HEK293 (cell line): ENCODE results near the gene IGBP1.
A peak's percentile ranks its signal among the peaks of the same experiment; 100 is the strongest.

Experiments
- CTCF ChIA-PET: fragments of 350-600 bp; formaldehyde crosslinking; extraction: SDS; loops from one replicate; lab custom pipeline; 2021; ENCODE audit warnings: antibody characterized with exemption; lab: Yijun Ruan, JAX
- POLR2A ChIA-PET: fragments of 300-600 bp; formaldehyde crosslinking; extraction: SDS; loops from one replicate; lab custom pipeline; 2020; ENCODE audit warnings: antibody characterized with exemption, inconsistent platforms; lab: Yijun Ruan, JAX
- H3K27ac ChIP-seq: fragments of 200-500 bp; sonication (Bioruptor generic); 2 replicates; pipeline ENCODE4 v1.5.1; 2014; ENCODE audit warnings: low read depth, low read length, control low read depth, inconsistent platforms; ENCODE audit errors: extremely low read depth
- H3K36me3 ChIP-seq, 2 experiments: fragments of 200-500 bp in 1 of 2; sonication (Bioruptor generic) in 1 of 2; 1 replicate in 1 of 2; 2 replicates in 1 of 2; pipeline ENCODE4 v1.5.1; 2014 to 2017; ENCODE audit warnings: inconsistent platforms in 2 of 2, low read length in 2 of 2; ENCODE audit not compliant: control insufficient read depth in 2 of 2, insufficient read depth in 1 of 2
- H3K4me1 ChIP-seq: fragments of 200-500 bp; sonication (Bioruptor generic); 2 replicates; pipeline ENCODE4 v1.5.1; 2014; ENCODE audit warnings: mild to moderate bottlenecking, low read length, inconsistent platforms; ENCODE audit not compliant: control insufficient read depth, insufficient read depth
- H3K4me3 ChIP-seq: 2 replicates; pipeline ENCODE4 v1.5.1; 2011; ENCODE audit warnings: low read depth, mild to moderate bottlenecking, control low read depth, low read length, moderate library complexity
- H3K9me3 ChIP-seq: fragments of 200-500 bp; sonication (Bioruptor generic); 2 replicates; pipeline ENCODE4 v1.5.1; 2014; ENCODE audit warnings: low read depth, low read length, inconsistent platforms; ENCODE audit not compliant: control insufficient read depth, insufficient read depth
- TCF7L2 ChIP-seq: IDR thresholded peaks from 2 replicates; pipeline ENCODE4 v1.6.1; 2011; ENCODE audit warnings: low read depth, mild to moderate bottlenecking, inconsistent platforms, low read length, moderate library complexity, borderline replicate concordance
- YY2 ChIP-seq: fragments of 450-650 bp; formaldehyde crosslinking; IDR thresholded peaks from 2 replicates; pipeline ENCODE4 v1.5.1; 2016; ENCODE audit warnings: missing biosample characterization, missing genetic modification characterization
- ZBTB11 ChIP-seq: fragments of 450-650 bp; formaldehyde crosslinking; conservative IDR thresholded peaks from 2 replicates; pipeline ENCODE4 v1.5.1; 2016; ENCODE audit warnings: low read depth, missing biosample characterization, missing genetic modification characterization
- ZBTB20 ChIP-seq: fragments of 450-650 bp; formaldehyde crosslinking; IDR thresholded peaks from 2 replicates; pipeline ENCODE4 v1.5.1; 2016; ENCODE audit warnings: missing biosample characterization, missing genetic modification characterization
- ZBTB8A ChIP-seq: fragments of 450-650 bp; formaldehyde crosslinking; IDR thresholded peaks from 2 replicates; pipeline ENCODE4 v1.5.1; 2016; ENCODE audit warnings: missing biosample characterization, missing genetic modification characterization
- ZEB2 ChIP-seq: fragments of 450-650 bp; formaldehyde crosslinking; IDR thresholded peaks from 2 replicates; pipeline ENCODE4 v1.5.1; 2016; ENCODE audit warnings: missing biosample characterization, missing genetic modification characterization
- ZFP3 ChIP-seq: fragments of 450-650 bp; formaldehyde crosslinking; IDR thresholded peaks from 2 replicates; pipeline ENCODE4 v1.5.1; 2016; ENCODE audit warnings: low read depth, missing biosample characterization, missing genetic modification characterization
- ZNF133 ChIP-seq: fragments of 450-650 bp; formaldehyde crosslinking; IDR thresholded peaks from 2 replicates; pipeline ENCODE4 v1.5.1; 2016; ENCODE audit warnings: missing biosample characterization, missing genetic modification characterization
- ZNF2 ChIP-seq: fragments of 450-650 bp; formaldehyde crosslinking; IDR thresholded peaks from 2 replicates; pipeline ENCODE4 v1.5.1; 2016; ENCODE audit warnings: missing biosample characterization, missing genetic modification characterization
- ZNF211 ChIP-seq: fragments of 450-650 bp; formaldehyde crosslinking; IDR thresholded peaks from 2 replicates; pipeline ENCODE4 v1.5.1; 2016; ENCODE audit warnings: low read depth, missing biosample characterization, missing genetic modification characterization
- ZNF280D ChIP-seq: fragments of 450-650 bp; formaldehyde crosslinking; IDR thresholded peaks from 2 replicates; pipeline ENCODE4 v1.5.1; 2016; ENCODE audit warnings: missing biosample characterization, missing genetic modification characterization
- ZNF311 ChIP-seq: fragments of 450-650 bp; formaldehyde crosslinking; IDR thresholded peaks from 2 replicates; pipeline ENCODE4 v1.5.1; 2017; ENCODE audit warnings: missing biosample characterization, missing genetic modification characterization, borderline replicate concordance
- ZNF335 ChIP-seq: fragments of 450-650 bp; formaldehyde crosslinking; conservative IDR thresholded peaks from 2 replicates; pipeline ENCODE4 v1.5.1; 2016; ENCODE audit warnings: missing biosample characterization, missing genetic modification characterization
- ZNF394 ChIP-seq: fragments of 450-650 bp; formaldehyde crosslinking; IDR thresholded peaks from 2 replicates; pipeline ENCODE4 v1.5.1; 2016; ENCODE audit warnings: missing biosample characterization, missing genetic modification characterization, mild to moderate bottlenecking, moderate library complexity, borderline replicate concordance
- ZNF621 ChIP-seq: fragments of 450-650 bp; formaldehyde crosslinking; IDR thresholded peaks from 2 replicates; pipeline ENCODE4 v1.5.1; 2017; ENCODE audit warnings: missing biosample characterization, missing genetic modification characterization
- ZNF660 ChIP-seq: fragments of 450-650 bp; IDR thresholded peaks from 2 replicates; pipeline ENCODE4 v1.5.1; 2018; ENCODE audit warnings: missing biosample characterization, mild to moderate bottlenecking, missing genetic modification characterization
- ZNF747 ChIP-seq: fragments of 450-650 bp; formaldehyde crosslinking; IDR thresholded peaks from 2 replicates; pipeline ENCODE4 v1.5.1; 2016; ENCODE audit warnings: missing biosample characterization, missing genetic modification characterization
- ZNF785 ChIP-seq: fragments of 450-650 bp; formaldehyde crosslinking; IDR thresholded peaks from 2 replicates; pipeline ENCODE4 v1.5.1; 2016; ENCODE audit warnings: missing biosample characterization, missing genetic modification characterization
- TF ChIP-seq, protein P1 (sequence below): fragments of 450-650 bp; formaldehyde crosslinking; IDR thresholded peaks from 2 replicates; pipeline ENCODE4 v1.5.1; 2016; ENCODE audit warnings: missing biosample characterization, missing genetic modification characterization

IGBP1 gene

DNA sequence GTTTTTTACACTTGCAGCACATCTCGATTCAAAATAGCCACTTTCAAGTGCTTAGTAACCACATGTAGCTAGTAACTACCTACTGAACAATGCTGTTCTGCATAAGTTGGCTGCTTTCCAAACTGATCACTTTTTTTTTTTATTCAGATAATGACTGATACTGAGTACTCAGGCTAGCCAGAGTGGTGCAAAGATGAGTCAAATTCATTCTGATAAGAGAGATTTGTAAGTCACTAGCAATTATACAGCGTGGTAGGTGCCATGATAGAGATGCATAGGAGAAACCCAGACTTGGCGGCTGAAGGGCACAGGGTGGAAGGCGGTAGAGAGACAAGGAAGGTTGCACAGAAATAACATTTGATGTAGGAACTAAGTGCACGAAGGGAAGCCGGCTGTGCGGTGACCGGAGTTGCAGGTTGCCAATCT lies 357 bp upstream of the IGBP1 start:
- peak overlapping the region; percentile 61 for H3K4me3 ChIP-seq
- no peak overlapping the region; the same call in 1 of the 2 replicates for H3K27ac ChIP-seq
- POLR2A ChIA-PET, result interaction anchor here (0.6 to 1.6 kb wide), 9 partner anchors 9 to 1304 kb away, joined by 3 to 18 read pairs (median 4); partner anchors contain the start of genes EFNB1, GDPD2, KIF4A and PDZD11
- H3K36me3 ChIP-seq, result peaks cover 7 to 25% of the 10 kb centered on the region in 2 experiments; a peak in 2 of 3 replicates
- no peaks in the 10 kb centered on the region; the same call in 1 of the 2 replicates for H3K4me1 ChIP-seq
- TF ChIP-seq ZNF335 (tag by site-specific recombination) (peak; percentile 28; the same call in 1 of the 2 replicates), ZBTB11 (tag by site-specific recombination) (peak; percentile 91), ZNF311 (tag by site-specific recombination) (no peak), ZNF133 (tag by site-specific recombination) (no peak), TCF7L2 (no peak), ZBTB20 (tag by site-specific recombination) (0 out of 2 replicates have a peak, but pooled peaks have one; percentile 44), ZNF2 (tag by site-specific recombination) (no peak), ZFP3 (tag by site-specific recombination) (no peak), ZNF280D (tag by site-specific recombination) (0 out of 2 replicates have a peak, but pooled peaks have one; percentile 20), ZBTB8A (tag by site-specific recombination) (peak; percentile 18; the same call in 1 of the 2 replicates), ZNF747 (tag by site-specific recombination) (no peak)
- TF ChIP-seq, protein P1, sequence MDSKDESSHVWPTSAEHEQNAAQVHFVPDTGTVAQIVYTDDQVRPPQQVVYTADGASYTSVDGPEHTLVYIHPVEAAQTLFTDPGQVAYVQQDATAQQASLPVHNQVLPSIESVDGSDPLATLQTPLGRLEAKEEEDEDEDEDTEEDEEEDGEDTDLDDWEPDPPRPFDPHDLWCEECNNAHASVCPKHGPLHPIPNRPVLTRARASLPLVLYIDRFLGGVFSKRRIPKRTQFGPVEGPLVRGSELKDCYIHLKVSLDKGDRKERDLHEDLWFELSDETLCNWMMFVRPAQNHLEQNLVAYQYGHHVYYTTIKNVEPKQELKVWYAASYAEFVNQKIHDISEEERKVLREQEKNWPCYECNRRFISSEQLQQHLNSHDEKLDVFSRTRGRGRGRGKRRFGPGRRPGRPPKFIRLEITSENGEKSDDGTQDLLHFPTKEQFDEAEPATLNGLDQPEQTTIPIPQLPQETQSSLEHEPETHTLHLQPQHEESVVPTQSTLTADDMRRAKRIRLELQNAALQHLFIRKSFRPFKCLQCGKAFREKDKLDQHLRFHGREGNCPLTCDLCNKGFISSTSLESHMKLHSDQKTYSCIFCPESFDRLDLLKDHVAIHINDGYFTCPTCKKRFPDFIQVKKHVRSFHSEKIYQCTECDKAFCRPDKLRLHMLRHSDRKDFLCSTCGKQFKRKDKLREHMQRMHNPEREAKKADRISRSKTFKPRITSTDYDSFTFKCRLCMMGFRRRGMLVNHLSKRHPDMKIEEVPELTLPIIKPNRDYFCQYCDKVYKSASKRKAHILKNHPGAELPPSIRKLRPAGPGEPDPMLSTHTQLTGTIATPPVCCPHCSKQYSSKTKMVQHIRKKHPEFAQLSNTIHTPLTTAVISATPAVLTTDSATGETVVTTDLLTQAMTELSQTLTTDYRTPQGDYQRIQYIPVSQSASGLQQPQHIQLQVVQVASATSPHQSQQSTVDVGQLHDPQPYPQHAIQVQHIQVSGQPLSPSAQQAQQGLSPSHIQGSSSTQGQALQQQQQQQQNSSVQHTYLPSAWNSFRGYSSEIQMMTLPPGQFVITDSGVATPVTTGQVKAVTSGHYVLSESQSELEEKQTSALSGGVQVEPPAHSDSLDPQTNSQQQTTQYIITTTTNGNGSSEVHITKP, result no peak
- no peaks in the 10 kb centered on the region for H3K9me3 ChIP-seq
- CTCF ChIA-PET, result interaction anchor here (0.5 to 3.1 kb wide), 38 partner anchors 10 to 1371 kb away, joined by 3 to 18 read pairs (median 3); partner anchors contain the start of genes EDA, KIF4A, P2RY4 and PDZD11

- ChIA-PET POLR2A (interaction anchor here (1.3 to 1.6 kb wide), 4 partner anchors 9 to 156 kb away, joined by 4 to 18 read pairs (median 8); partner anchors contain the start of genes KIF4A and PDZD11), CTCF (interaction anchor here (0.6 to 3.1 kb wide), 15 partner anchors 13 to 1502 kb away, joined by 3 to 18 read pairs (median 4); partner anchors contain the start of genes KIF4A and PDZD11)
- Histone ChIP-seq H3K4me3 (peak overlapping the region; percentile 61), H3K9me3 (no peaks in the 10 kb centered on the region), H3K36me3 (peaks cover 15 to 25% of the 10 kb centered on the region in 2 experiments; a peak in 2 of 3 replicates), H3K27ac (peak overlapping the region; percentile 69), H3K4me1 (no peaks in the 10 kb centered on the region; the same call in 1 of the 2 replicates)
- TF ChIP-seq, protein P1, result peak; percentile 95
- TF ChIP-seq ZNF660 (tag by site-specific recombination) (no peak), YY2 (tag by site-specific recombination) (peak; percentile 97), ZNF785 (tag by site-specific recombination) (0 out of 2 replicates have a peak, but pooled peaks have one; percentile 30), ZNF335 (tag by site-specific recombination) (peak; percentile 78), ZNF394 (no peak), ZNF621 (tag by site-specific recombination) (no peak), ZNF211 (tag by site-specific recombination) (no peak), ZEB2 (tag by site-specific recombination) (no peak)
Observed at GRCh38 chrX:70134116-70134477, 850 bp downstream of the IGBP1 start.
